Stomach smooth muscle (tissue), 2 donors: ENCODE data around the gene SLX4IP.
"Not testable (repeated sequence)": the region's sequence is repeated elsewhere in the genome, so short reads cannot be mapped to it uniquely, and the experiment has no call there.

Source experiments
- H3K27ac ChIP-seq: one replicate; pipeline ENCODE4 v1.7.0; 2013; ENCODE audit warnings: mild to moderate bottlenecking, low read length, inconsistent platforms
- H3K27me3 ChIP-seq, 2 donors: one replicate each; pipeline ENCODE4 v1.7.0; 2013; ENCODE audit warnings: low read length in 2 of 2; ENCODE audit not compliant: insufficient read depth in 2 of 2, control insufficient read depth in 1 of 2
- H3K36me3 ChIP-seq, 2 donors: one replicate each; pipeline ENCODE4 v1.7.0; 2013; ENCODE audit warnings: low read length in 2 of 2; ENCODE audit not compliant: control insufficient read depth in 2 of 2, insufficient read depth in 2 of 2
- H3K4me1 ChIP-seq: one replicate; pipeline ENCODE4 v1.7.0; 2013; ENCODE audit warnings: low read length; ENCODE audit not compliant: control insufficient read depth, insufficient read depth
- H3K4me3 ChIP-seq, 2 donors: one replicate each; pipeline ENCODE4 v1.7.0; 2013; ENCODE audit warnings: low read length in 2 of 2
- H3K9ac ChIP-seq, 2 donors: one replicate each; pipeline ENCODE4 v1.7.0; 2013; ENCODE audit warnings: low read length in 2 of 2, mild to moderate bottlenecking in 1 of 2
- H3K9me3 ChIP-seq, 2 donors: one replicate each; pipeline ENCODE4 v1.7.0; 2013; ENCODE audit warnings: low read length in 2 of 2; ENCODE audit not compliant: control insufficient read depth in 2 of 2
- donor health status: healthy.
- donor health status: Pancreatic carcinoma.

SLX4IP gene

GRCh38 chr20:10605547-10606195 is 170.6 kb downstream of the SLX4IP start:
- Histone ChIP-seq H3K36me3 (no peaks in the 10 kb centered on the region), H3K9ac (no peak overlapping the region), H3K27ac (no peak overlapping the region), H3K4me3 (no peak overlapping the region), H3K4me1 (peaks cover 9% of the 10 kb centered on the region), H3K27me3 (no peaks in the 10 kb centered on the region), H3K9me3 (no peaks in the 10 kb centered on the region)

- H3K9ac ChIP-seq: no peak overlapping the region
- H3K27me3 ChIP-seq: no peaks in the 10 kb centered on the region
- no peaks in the 10 kb centered on the region for H3K9me3 ChIP-seq
- H3K4me3 ChIP-seq: no peak overlapping the region
- H3K4me1 ChIP-seq: peaks cover 3% of the 10 kb centered on the region
- H3K36me3 ChIP-seq: no peaks in the 10 kb centered on the region
- H3K27ac ChIP-seq: peak overlapping the region; percentile 71
Measured at GRCh38 chr20:10609276-10609675, 174.2 kb downstream of the SLX4IP start.

- Histone ChIP-seq H3K36me3 (no peaks in the 10 kb centered on the region), H3K27me3 (no peaks in the 10 kb centered on the region), H3K9me3 (no peaks in the 10 kb centered on the region), H3K27ac (peak overlapping the region; percentile 71), H3K4me3 (no peak overlapping the region), H3K4me1 (peaks cover 2% of the 10 kb centered on the region), H3K9ac (no peak overlapping the region)
Measured at GRCh38 chr20:10609770-10610169, 174.7 kb downstream of the SLX4IP start.

- Histone ChIP-seq H3K27ac (no peak overlapping the region), H3K36me3 (no peaks in the 10 kb centered on the region), H3K4me1 (peaks cover 2% of the 10 kb centered on the region), H3K4me3 (no peak overlapping the region), H3K9ac (no peak overlapping the region), H3K27me3 (no peaks in the 10 kb centered on the region), H3K9me3 (no peaks in the 10 kb centered on the region)
Measured at GRCh38 chr20:10610251-10610650, 175.1 kb downstream of the SLX4IP start.

- Histone ChIP-seq H3K4me3 (no peak overlapping the region), H3K27me3 (no peaks in the 10 kb centered on the region), H3K4me1 (peaks cover 2% of the 10 kb centered on the region), H3K27ac (no peak overlapping the region), H3K9ac (no peak overlapping the region), H3K9me3 (no peaks in the 10 kb centered on the region), H3K36me3 (no peaks in the 10 kb centered on the region)
Measured at GRCh38 chr20:10611357-10611756, 176.3 kb downstream of the SLX4IP start.

- not testable (repeated sequence) for H3K4me1 ChIP-seq, H3K27ac ChIP-seq, H3K27me3 ChIP-seq, H3K36me3 ChIP-seq, H3K9me3 ChIP-seq, H3K9ac ChIP-seq, H3K4me3 ChIP-seq
Measured at GRCh38 chr20:10613426-10613825, 178.3 kb downstream of the SLX4IP start.

- Histone ChIP-seq H3K4me3 (no peak overlapping the region), H3K27me3 (no peaks in the 10 kb centered on the region), H3K9ac (no peak overlapping the region), H3K4me1 (peaks cover 2% of the 10 kb centered on the region), H3K36me3 (no peaks in the 10 kb centered on the region), H3K9me3 (no peaks in the 10 kb centered on the region), H3K27ac (no peak overlapping the region)
Measured at GRCh38 chr20:10613911-10614310, 178.8 kb downstream of the SLX4IP start.

GRCh38 chr20:10616212-10616611 is 181.1 kb downstream of the SLX4IP start:
- no peaks in the 10 kb centered on the region for H3K4me1 ChIP-seq
- H3K27me3 ChIP-seq: no peaks in the 10 kb centered on the region
- H3K9ac ChIP-seq: no peak overlapping the region
- no peaks in the 10 kb centered on the region for H3K36me3 ChIP-seq
- no peak overlapping the region for H3K27ac ChIP-seq
- H3K4me3 ChIP-seq: no peak overlapping the region
- no peaks in the 10 kb centered on the region for H3K9me3 ChIP-seq

- H3K27me3 ChIP-seq, H3K4me3 ChIP-seq, H3K4me1 ChIP-seq, H3K9ac ChIP-seq, H3K27ac ChIP-seq, H3K36me3 ChIP-seq, H3K9me3 ChIP-seq: not testable (repeated sequence)
Measured at GRCh38 chr20:10617549-10618133, 182.5 kb downstream of the SLX4IP start.

- no peaks in the 10 kb centered on the region for H3K36me3 ChIP-seq
- H3K4me1 ChIP-seq: no peaks in the 10 kb centered on the region
- H3K27ac ChIP-seq: no peak overlapping the region
- no peak overlapping the region for H3K9ac ChIP-seq
- H3K4me3 ChIP-seq: no peak overlapping the region
- H3K9me3 ChIP-seq: no peaks in the 10 kb centered on the region
- no peaks in the 10 kb centered on the region for H3K27me3 ChIP-seq
Measured at GRCh38 chr20:10618611-10619245, 183.6 kb downstream of the SLX4IP start.

GRCh38 chr20:10619427-10619826 is 184.3 kb downstream of the SLX4IP start:
- Histone ChIP-seq H3K36me3 (no peaks in the 10 kb centered on the region), H3K4me1 (no peaks in the 10 kb centered on the region), H3K27me3 (no peaks in the 10 kb centered on the region), H3K27ac (no peak overlapping the region), H3K9ac (no peak overlapping the region), H3K4me3 (no peak overlapping the region), H3K9me3 (no peaks in the 10 kb centered on the region)
